ENCODE results near the gene TAF4B. TPM values are rescaled to one million over a fixed set of nuclear protein-coding genes. Genes with fewer than 3 reads are reported as not detected.
"Not testable (repeated sequence)": the region's sequence is repeated elsewhere in the genome, so short reads cannot be mapped to it uniquely, and the experiment has no call there.

TAF4B gene
- total RNA-seq, 2 donors from 2014 or later: 2.4 to 3.1 TPM

- no peak overlapping the region for H3K4me3 ChIP-seq
- no peak overlapping the region for H3K27ac ChIP-seq
- H3K9me3 ChIP-seq: no peaks in the 10 kb centered on the region
- no peaks in the 10 kb centered on the region for H3K4me1 ChIP-seq
- no peaks in the 10 kb centered on the region for H3K36me3 ChIP-seq
- no peaks in the 10 kb centered on the region for H3K27me3 ChIP-seq
- DNase-seq (ENCODE audit: low spot score): no peak
- no peak for TF ChIP-seq CTCF (IDR thresholded peaks at IDR 0.05)
Observed at GRCh38 chr18:26357960-26358359, 131.7 kb downstream of the TAF4B start.

- DNase-seq (ENCODE audit: low spot score): no peak
- Histone ChIP-seq H3K27me3 (no peaks in the 10 kb centered on the region), H3K4me1 (no peaks in the 10 kb centered on the region), H3K36me3 (no peaks in the 10 kb centered on the region), H3K9me3 (no peaks in the 10 kb centered on the region), H3K27ac (no peak overlapping the region), H3K4me3 (no peak overlapping the region)
- no peak for TF ChIP-seq CTCF (IDR thresholded peaks at IDR 0.05)
Observed at GRCh38 chr18:26362021-26362420, 135.8 kb downstream of the TAF4B start.

GRCh38 chr18:26367425-26367824, 141.2 kb downstream of the TAF4B start:
- H3K4me3 ChIP-seq: no peak overlapping the region
- no peaks in the 10 kb centered on the region for H3K36me3 ChIP-seq
- H3K4me1 ChIP-seq: no peaks in the 10 kb centered on the region
- no peak overlapping the region for H3K27ac ChIP-seq
- H3K9me3 ChIP-seq: no peaks in the 10 kb centered on the region
- DNase-seq (ENCODE audit: low spot score): no peak
- no peak for TF ChIP-seq CTCF (IDR thresholded peaks at IDR 0.05)
- H3K27me3 ChIP-seq: no peaks in the 10 kb centered on the region

- Histone ChIP-seq H3K4me1 (no peaks in the 10 kb centered on the region), H3K27ac (no peak overlapping the region), H3K9me3 (no peaks in the 10 kb centered on the region), H3K4me3 (no peak overlapping the region), H3K36me3 (no peaks in the 10 kb centered on the region), H3K27me3 (no peaks in the 10 kb centered on the region)
- no peak for TF ChIP-seq CTCF (IDR thresholded peaks at IDR 0.05)
- no peak for DNase-seq (ENCODE audit: low spot score)
Observed at GRCh38 chr18:26370037-26370436, 143.8 kb downstream of the TAF4B start.

- no peaks in the 10 kb centered on the region for H3K4me1 ChIP-seq
- no peaks in the 10 kb centered on the region for H3K27me3 ChIP-seq
- H3K4me3 ChIP-seq: no peak overlapping the region
- H3K36me3 ChIP-seq: no peaks in the 10 kb centered on the region
- H3K9me3 ChIP-seq: no peaks in the 10 kb centered on the region
- no peak for TF ChIP-seq CTCF (IDR thresholded peaks at IDR 0.05)
- DNase-seq (ENCODE audit: low spot score): no peak
- no peak overlapping the region for H3K27ac ChIP-seq
Observed at GRCh38 chr18:26376105-26376504, 149.9 kb downstream of the TAF4B start.

GRCh38 chr18:26378701-26379100, 152.5 kb downstream of the TAF4B start:
- H3K9me3 ChIP-seq: no peaks in the 10 kb centered on the region
- H3K36me3 ChIP-seq: no peaks in the 10 kb centered on the region
- no peak overlapping the region for H3K27ac ChIP-seq
- no peaks in the 10 kb centered on the region for H3K4me1 ChIP-seq
- no peak overlapping the region for H3K4me3 ChIP-seq
- H3K27me3 ChIP-seq: no peaks in the 10 kb centered on the region
- no peak for DNase-seq (ENCODE audit: low spot score)
- TF ChIP-seq CTCF (IDR thresholded peaks at IDR 0.05): no peak

GRCh38 chr18:26381555-26381954, 155.3 kb downstream of the TAF4B start:
- H3K27me3 ChIP-seq; H3K36me3 ChIP-seq; DNase-seq (ENCODE audit: low spot score); H3K9me3 ChIP-seq; H3K4me3 ChIP-seq; H3K27ac ChIP-seq: not testable (repeated sequence)
- H3K4me1 ChIP-seq: peaks cover 0 to 12% of the 10 kb centered on the region in 2 donors
